HG03439 (cell line): Measurements from ENCODE around the gene OIP5.
A peak's percentile ranks its signal among the peaks of the same experiment; 100 is the strongest.
"Not testable (repeated sequence)": the region's sequence is repeated elsewhere in the genome, so short reads cannot be mapped to it uniquely, and the experiment has no call there.

Source experiments
- ATAC-seq: cut with Tn5 transposase; IDR thresholded peaks from one replicate; pipeline ENCODE4 v1.9.1; 2021; ENCODE audit warnings: mild to moderate bottlenecking, moderate library complexity; ENCODE audit not compliant: unreplicated experiment

OIP5 gene

GRCh38 chr15:41332194-41333025 lies at the start of gene OIP5, which contains the start of gene NUSAP1:
Gene OIP5 (minus strand): TSS chr15:41332591. CDS start chr15:41332561, 30 bp downstream.
Gene NUSAP1 (plus strand): TSS chr15:41332881. CDS start chr15:41332958, 77 bp downstream.
- ATAC-seq = peak; percentile 91

- no peak for ATAC-seq
Observed at GRCh38 chr15:41377978-41378377, 45.6 kb upstream of the OIP5 start.

GRCh38 chr15:41367418-41367817 lies 35.0 kb upstream of the OIP5 start:
- no peak for ATAC-seq

- ATAC-seq = no peak
Observed at GRCh38 chr15:41354371-41354770, 22.0 kb upstream of the OIP5 start.

- no peak for ATAC-seq
Observed at GRCh38 chr15:41350057-41350717, 17.8 kb upstream of the OIP5 start.

GRCh38 chr15:41347236-41347635 lies 14.8 kb upstream of the OIP5 start:
- no peak for ATAC-seq

- no peak for ATAC-seq
Observed at GRCh38 chr15:41341519-41341918, 9.1 kb upstream of the OIP5 start.

- no peak for ATAC-seq
Observed at GRCh38 chr15:41340189-41340695, 7.9 kb upstream of the OIP5 start.

- ATAC-seq = no peak
Observed at GRCh38 chr15:41337631-41338522, 5.5 kb upstream of the OIP5 start.

GRCh38 chr15:41337047-41337446 lies 4.7 kb upstream of the OIP5 start:
- ATAC-seq = no peak

GRCh38 chr15:41336549-41336948 lies 4.2 kb upstream of the OIP5 start:
- no peak for ATAC-seq

GRCh38 chr15:41334293-41335120 lies 2.1 kb upstream of the OIP5 start:
- no peak for ATAC-seq

- ATAC-seq = peak; percentile 26
Observed at GRCh38 chr15:41333026-41333562, 703 bp upstream of the OIP5 start.

- ATAC-seq = no peak
Observed at GRCh38 chr15:41331833-41332193, 578 bp downstream of the OIP5 start.

GRCh38 chr15:41331281-41331680 lies 1.1 kb downstream of the OIP5 start:
- ATAC-seq = no peak

- ATAC-seq = no peak
Observed at GRCh38 chr15:41323611-41324010, 8.8 kb downstream of the OIP5 start.

GRCh38 chr15:41320805-41321330 lies 11.5 kb downstream of the OIP5 start:
- not testable (repeated sequence) for ATAC-seq

- no peak for ATAC-seq
Observed at GRCh38 chr15:41309226-41309905, 23.0 kb downstream of the OIP5 start.

- no peak for ATAC-seq
Observed at GRCh38 chr15:41307679-41308078, 24.7 kb downstream of the OIP5 start.
